H1 (cell line): ENCODE measurements around the gene FHIT. TPM values are rescaled to one million over a fixed set of nuclear protein-coding genes. Genes with fewer than 3 reads are reported as not detected.

Source experiments
- ASH2L ChIP-seq: fragments of 200-600, 300-600 bp; sonication (generic); IDR thresholded peaks from one replicate; pipeline ENCODE4 v1.7.1; 2017; ENCODE audit warnings: low read length
- CHD2 ChIP-seq: IDR thresholded peaks from 2 replicates; pipeline ENCODE4 v1.6.1; 2012; ENCODE audit warnings: low read length, improper control_type of control experiment
- EP300 ChIP-seq, 2 experiments: IDR thresholded peaks; 1 replicate in 1 of 2; 2 replicates in 1 of 2; pipeline ENCODE4 v1.6.1; 2011 to 2012; ENCODE audit warnings: low read depth in 2 of 2, low read length in 2 of 2, mild to moderate bottlenecking in 2 of 2, borderline replicate concordance in 1 of 2, inconsistent platforms in 1 of 2, moderate library complexity in 1 of 2
- SIN3A ChIP-seq, 2 experiments: IDR thresholded peaks in 1 of 2; conservative IDR thresholded peaks in 1 of 2; 2 replicates each; pipeline ENCODE4 v1.6.1; 2011 to 2012; ENCODE audit warnings: low read length in 2 of 2, improper control_type of control experiment in 1 of 2, low read depth in 1 of 2, mild to moderate bottlenecking in 1 of 2
- SP1 ChIP-seq: IDR thresholded peaks from 2 replicates; pipeline ENCODE4 v1.6.1; 2011; ENCODE audit warnings: low read depth, low read length
- polyA plus RNA-seq, 7 experiments: library from polyadenylated mRNA; depleted of rRNA in 3 of 7; stranded (reverse) in 5 of 7; unstranded in 2 of 7; fragments of >200 nt in 5 of 7; fragments of 200-250 nt in 2 of 7; gene quantifications; 1 replicate in 5 of 7; 2 replicates in 1 of 7; 4 replicates in 1 of 7; pipeline versions ENCODE4 v1.2.1 to v1.2.3, GENCODE V29; 2011 to 2013; ENCODE audit warnings: missing spikeins in 2 of 7, mixed read lengths in 2 of 7
- total RNA-seq: library from RNA; stranded (reverse); fragmentation: NEBNext Ultra II Directional; extraction: Animal tissue kit (Norgen Biotek cat#: 25700); gene quantifications from 2 replicates; pipeline ENCODE4 v1.2.1, GENCODE V29; 2021
- TF ChIP-seq, protein P1 (sequence below): IDR thresholded peaks from 2 replicates; pipeline ENCODE4 v1.6.1; 2011; ENCODE audit warnings: low read length, improper control_type of control experiment

Gene FHIT
- total and polyA plus RNA-seq, 2 of the 8 experiments (the other 6 are each of a cell fraction or from before 2014, with no cell fraction given), result 1.2 to 3.2 TPM

GRCh38 chr3:60291115-60291514 lies 960.1 kb downstream of the FHIT start (continued):
- TF ChIP-seq, protein P1, sequence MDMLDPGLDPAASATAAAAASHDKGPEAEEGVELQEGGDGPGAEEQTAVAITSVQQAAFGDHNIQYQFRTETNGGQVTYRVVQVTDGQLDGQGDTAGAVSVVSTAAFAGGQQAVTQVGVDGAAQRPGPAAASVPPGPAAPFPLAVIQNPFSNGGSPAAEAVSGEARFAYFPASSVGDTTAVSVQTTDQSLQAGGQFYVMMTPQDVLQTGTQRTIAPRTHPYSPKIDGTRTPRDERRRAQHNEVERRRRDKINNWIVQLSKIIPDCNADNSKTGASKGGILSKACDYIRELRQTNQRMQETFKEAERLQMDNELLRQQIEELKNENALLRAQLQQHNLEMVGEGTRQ, result no peak
- TF ChIP-seq SIN3A (conservative IDR thresholded peaks at IDR 0.05 in 1 of 2, IDR thresholded peaks at IDR 0.05 in 1 of 2; ENCODE audit: low read depth in 1 of 2, low read length in 2 of 2) (no peak), CHD2 (no peak), ASH2L (no peak), SP1 (no peak), EP300 (IDR thresholded peaks at IDR 0.05; ENCODE audit: borderline replicate concordance in 1 of 2, low read depth in 2 of 2, low read length in 2 of 2) (no peak)
